Kasumi-1 (cell line): ENCODE data around the gene ACKR2.
"Not testable (repeated sequence)": the region's sequence is repeated elsewhere in the genome, so short reads cannot be mapped to it uniquely, and the experiment has no call there.

Source experiments
- DNase-seq, 2 experiments: peaks; one replicate each; lab custom pipeline; 2025; lab: John Stamatoyannopoulos, UW

The ACKR2 gene

DNA sequence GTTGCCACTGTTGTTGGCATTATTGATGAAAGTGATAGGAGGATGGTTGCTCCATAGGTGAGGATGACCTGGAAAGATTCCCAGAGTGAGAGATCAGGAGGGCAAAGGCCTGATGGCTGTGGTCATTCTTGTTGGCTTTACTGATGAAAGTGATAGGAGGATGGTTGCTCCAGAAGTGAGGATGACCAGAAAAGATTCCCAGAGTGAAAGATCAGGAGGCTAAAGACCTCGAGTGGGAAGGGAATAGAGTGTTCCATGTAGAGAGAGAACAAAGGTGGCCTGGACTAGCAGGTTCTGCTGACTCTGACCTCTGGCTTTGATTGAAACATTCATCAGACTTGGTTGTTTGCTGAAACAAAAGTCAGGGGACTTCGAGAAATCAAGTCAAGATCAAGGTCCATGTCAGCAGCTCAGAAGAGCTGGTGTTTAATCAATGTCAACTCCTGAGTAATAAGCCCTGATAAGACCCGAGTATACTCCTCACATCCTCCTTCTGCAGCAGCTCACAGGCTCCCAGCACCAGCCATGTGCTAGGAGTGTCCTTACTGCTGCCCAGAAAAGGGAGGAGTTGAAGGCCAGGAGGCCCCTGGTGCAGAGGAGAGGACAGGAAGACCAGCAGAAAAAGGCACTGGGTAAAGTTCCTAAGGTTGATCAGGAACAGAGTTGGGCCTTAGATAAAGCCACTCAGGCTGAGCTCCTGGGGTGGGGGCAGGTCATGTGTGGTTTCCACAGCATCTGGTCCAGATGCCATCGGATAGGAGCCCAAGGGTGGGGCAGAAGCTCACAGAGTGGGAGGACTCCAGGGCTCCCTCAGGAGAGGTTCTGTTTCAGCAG, 46.5 kb downstream of the ACKR2 start:
- DNase-seq: no peak

DNA sequence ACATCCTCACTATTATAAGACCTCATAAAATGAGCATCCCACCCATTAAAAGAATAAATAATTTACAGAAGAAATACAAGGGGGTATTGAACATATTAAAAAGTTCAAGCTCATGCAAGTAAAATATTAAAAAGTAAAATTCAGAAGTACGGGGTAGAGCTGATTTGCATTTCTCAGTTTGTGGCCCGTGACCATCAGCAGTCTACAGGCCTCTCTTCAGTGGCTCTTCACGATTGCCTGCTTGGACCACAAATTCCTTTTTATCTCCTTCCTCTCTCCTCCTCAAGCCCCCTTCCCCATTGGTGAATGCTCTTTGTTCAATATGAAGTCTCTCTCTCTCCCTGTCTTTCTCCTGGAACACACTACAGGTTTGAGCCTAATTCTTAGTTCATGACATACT, 47.3 kb downstream of the ACKR2 start:
- DNase-seq: no peak

DNA sequence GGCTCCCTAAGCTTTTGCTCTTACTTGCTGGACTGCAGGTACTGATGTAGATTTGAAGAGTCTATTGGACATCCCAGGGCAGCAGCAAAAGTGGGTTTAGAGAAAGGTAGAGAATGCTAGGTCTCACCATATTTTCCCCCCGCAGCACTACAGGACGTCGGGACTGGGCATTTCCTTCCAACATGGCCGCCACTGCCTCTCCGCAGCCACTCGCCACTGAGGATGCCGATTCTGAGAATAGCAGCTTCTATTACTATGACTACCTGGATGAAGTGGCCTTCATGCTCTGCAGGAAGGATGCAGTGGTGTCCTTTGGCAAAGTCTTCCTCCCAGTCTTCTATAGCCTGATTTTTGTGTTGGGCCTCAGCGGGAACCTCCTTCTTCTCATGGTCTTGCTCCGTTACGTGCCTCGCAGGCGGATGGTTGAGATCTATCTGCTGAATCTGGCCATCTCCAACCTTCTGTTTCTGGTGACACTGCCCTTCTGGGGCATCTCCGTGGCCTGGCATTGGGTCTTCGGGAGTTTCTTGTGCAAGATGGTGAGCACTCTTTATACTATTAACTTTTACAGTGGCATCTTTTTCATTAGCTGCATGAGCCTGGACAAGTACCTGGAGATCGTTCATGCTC, 55.2 kb downstream of the ACKR2 start:
- no peak for DNase-seq

DNA sequence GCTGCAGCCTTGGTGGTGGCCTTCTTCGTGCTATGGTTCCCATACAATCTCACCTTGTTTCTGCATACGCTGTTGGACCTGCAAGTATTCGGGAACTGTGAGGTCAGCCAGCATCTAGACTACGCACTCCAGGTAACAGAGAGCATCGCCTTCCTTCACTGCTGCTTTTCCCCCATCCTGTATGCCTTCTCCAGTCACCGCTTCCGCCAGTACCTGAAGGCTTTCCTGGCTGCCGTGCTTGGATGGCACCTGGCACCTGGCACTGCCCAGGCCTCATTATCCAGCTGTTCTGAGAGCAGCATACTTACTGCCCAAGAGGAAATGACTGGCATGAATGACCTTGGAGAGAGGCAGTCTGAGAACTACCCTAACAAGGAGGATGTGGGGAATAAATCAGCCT, 56.0 kb downstream of the ACKR2 start:
- DNase-seq: no peak

DNA sequence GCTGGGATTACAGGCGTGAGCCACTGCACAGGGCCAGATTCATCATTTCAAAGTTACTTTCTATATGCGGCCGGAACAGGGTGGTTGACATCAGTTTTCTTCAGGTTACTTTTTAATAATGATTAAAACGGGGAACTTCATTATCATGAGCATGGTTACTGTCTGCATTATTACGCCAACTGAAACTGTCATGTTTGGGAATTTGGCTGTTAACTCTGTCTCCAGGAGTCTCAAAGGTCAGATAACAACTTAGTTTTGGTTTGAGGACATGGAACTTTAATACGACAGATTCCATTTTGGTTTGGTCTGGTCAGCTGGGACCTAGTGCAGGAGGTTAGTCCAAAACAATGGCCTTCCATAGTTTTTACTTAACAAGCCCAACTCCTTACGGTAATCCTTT, 57.9 kb downstream of the ACKR2 start:
- DNase-seq: no peak

DNA sequence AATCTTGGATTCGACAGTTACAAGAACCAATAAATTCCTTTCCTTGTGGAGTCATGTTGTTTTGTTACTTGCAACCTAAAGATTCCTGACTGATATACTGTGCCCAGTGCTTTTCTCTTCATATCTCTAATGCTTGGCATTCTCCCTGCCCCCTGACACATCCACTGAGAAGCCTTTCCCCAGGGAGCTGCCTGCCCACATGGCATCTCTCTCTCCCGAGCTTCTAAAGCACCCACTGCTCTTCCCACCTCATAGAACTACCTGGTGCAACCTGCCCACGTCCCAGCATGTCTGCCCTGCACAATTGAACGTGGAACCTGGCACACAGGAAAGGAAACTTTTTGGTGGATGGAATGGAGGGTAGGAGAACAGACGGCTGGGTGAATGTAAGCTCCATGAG, 59.6 kb downstream of the ACKR2 start:
- no peak for DNase-seq

DNA sequence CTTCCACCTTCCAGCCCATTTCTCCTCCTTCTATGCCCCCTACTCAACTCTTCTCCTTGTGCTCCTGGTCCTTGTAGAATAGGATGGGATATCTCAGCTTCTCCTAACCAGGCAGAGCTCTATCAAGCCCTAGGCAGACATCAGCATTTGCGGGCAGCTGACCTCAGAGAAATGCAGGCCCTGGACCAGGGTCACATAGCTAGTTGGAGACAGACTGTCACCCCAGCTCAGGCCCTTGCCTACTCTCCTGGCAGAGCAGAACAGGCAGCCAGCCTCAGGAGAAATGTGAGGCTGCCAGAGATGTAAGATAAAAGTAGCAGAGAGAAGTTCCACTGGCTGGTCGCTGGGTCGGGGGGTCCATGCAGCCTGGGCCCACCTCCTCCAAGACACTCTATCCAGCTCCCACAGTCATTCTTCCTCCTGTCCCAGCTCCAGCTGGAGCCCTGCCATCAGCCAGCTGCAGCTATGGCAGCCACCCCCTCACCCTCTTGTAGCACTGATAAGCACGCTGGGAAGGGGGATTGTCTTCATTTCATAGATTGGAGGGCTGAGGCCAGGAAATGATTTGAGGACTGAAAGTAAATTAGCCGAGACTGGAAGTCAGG, 62.4 kb downstream of the ACKR2 start:
- no peak for DNase-seq

DNA sequence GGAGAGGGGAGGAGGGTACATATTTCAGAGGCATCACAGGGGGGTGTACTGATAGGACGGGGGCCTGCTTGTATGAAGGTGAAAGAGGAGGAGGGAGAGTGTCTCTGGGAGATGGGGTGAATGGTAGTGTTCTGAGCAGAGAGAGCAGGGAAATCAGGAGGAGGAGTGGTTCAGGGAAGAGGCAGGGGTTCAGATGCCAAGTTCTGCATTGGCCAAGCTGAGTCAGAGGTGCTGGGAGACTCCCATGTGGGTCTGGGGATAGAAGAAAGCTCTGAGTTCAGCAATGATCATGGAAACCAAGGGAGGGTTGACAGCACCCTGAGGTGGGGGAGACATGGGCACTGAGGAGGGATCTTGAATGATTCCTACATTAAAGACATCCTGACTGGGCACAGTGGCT, 63.5 kb downstream of the ACKR2 start:
- DNase-seq: no peak

DNA sequence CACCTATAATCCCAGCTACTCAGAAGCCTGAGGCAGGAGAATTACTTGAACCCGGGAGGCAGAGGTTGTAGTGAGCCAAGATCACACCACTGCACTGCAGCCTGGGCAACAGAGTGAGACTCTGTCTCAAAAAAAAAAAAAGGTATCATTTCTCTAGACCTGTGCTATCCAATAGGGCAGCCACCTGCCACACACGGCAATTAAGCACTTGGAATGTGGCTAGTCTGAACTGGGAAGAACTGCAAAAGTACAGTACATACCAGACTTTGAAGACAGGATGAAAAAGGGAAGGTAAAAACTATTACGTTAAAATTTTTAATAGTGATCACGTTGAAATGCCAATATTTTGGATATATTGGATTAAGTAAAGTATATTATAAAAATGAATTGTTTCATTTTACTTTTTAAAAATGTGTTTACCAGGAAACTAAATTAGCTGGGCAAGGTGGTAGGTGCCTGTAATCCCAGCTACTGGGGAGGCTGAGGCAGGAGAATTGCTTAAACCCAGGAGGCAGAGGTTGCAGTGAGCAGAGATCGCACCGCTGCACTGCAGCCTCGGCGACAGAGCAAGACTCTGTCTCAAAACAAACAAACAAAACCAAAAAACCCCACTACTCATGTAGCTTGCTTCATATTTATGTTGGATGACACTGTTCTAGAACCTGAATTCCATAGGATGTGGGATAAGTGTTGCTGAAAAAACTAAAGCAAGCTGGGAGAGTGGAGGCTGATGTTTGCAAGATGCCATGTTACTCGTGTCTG, 64.2 kb downstream of the ACKR2 start:
- no peak for DNase-seq

DNA sequence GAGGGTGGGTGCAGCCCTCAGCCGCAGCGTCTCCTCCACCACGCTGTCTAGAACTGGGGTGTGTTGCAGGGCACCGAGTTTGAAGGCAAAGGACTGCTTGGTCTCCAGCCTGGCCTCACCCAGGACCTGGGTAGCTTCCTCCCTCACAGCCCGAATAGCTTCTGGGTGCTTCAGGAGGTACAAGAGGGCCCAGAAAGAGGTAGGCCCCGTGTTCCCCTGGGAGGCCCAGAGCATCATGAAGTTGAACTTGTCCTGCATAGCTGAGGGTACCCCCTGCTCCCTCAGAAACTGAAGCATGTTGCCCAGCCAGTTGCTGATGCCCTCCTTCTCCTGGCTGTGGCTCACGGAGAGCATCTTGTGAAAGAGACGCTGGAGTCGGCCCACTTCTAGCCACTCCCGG, 65.5 kb downstream of the ACKR2 start:
- no peak for DNase-seq

DNA sequence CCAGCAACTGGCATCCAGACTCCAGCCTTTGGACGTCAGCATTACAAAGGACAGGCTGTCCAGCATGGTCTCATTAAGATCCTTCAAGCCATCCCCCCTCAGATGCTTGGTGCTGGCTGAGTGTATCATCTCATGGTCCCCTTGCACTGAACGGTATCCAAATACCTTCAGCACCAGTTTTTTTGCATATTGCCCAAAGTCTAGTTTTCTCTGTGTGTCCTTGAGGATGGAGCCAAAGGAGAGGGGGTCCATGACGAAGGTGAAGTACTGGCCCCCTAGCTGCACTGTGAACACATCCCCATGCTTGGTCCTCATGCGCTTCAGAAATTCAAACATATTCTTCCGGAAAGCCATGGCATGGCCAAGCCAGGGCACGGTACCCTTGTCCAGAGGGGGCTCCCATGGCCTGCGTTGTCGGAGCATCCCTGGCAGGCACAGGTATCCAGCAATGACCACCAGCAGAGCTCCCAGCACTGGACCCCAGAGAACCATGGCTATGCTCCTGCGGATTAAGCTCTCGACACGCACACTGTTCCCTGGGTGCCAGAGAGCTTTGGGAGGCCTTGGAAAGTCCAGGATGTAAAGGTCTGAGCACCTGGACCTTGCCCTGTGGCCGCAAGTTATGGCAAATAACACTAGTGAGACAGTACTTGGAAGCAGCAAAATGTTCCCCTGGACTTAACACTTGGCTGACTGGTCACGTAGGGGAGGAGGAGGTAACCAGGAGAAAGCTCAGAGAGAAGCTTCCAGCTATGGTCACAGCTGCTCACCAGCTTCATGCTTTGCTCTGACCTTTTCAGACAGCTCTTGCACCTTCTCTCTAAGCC, 66.3 kb downstream of the ACKR2 start, which contains the start of gene CYP8B1:
CYP8B1 (minus strand) TSS at position 555 of the 827 bp plus-strand sequence; CDS start at position 492, 63 bp downstream.
- no peak for DNase-seq

DNA sequence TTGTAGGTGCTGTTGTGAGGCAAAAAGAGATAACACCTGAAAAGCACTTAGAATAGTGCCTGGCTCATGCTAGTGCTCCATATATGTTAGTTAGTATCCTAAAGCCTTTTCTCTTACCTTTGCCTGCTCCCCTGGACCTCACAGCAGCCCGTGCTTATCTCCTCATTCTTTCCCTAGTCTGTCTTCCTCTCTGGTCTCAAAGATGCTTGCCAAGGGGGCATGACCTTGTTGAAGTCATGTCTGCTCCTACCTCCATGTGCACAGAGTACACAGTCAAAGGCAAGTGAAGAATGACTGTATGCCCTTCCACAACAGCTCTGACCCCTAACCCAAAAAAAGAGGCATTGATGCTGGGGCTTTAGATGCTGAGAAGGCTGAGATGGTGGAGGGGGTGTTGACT, 67.2 kb downstream of the ACKR2 start:
- no peak for DNase-seq

DNA sequence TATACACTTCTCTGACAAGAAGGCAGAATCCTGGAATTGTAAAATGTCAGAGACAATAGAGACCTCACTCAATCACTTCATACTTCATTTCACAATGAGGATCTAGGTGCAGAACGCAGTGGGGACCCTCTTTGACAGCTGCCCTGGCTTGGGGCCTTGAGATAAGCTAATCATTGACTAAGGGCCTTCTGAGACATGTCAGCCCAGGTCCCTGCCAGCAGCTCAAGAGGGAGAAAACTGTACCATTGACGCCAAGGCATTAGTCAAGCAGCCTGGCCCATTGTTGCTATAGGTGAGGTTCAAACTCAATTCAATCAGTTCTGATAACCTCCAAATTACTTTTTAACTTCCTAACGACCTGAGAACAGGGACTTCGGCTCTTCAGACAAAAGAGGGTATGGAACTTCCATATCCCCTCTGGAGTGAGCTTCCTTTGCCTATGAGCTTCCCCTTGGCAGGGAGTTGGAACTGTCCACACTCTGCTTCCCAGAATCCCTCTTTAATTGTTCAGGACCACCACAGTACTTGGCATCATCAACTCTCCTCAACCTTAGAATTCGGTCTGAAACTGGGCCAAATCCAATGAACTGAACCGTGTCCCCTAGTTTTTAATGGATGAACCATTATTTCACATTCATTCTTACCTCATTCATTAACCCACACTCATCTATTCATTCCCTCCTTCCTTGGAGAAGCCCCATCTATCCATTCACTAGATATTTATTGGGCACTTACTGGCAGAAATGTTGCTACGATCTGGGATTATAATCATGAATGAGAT, 67.9 kb downstream of the ACKR2 start:
- no peak for DNase-seq

DNA sequence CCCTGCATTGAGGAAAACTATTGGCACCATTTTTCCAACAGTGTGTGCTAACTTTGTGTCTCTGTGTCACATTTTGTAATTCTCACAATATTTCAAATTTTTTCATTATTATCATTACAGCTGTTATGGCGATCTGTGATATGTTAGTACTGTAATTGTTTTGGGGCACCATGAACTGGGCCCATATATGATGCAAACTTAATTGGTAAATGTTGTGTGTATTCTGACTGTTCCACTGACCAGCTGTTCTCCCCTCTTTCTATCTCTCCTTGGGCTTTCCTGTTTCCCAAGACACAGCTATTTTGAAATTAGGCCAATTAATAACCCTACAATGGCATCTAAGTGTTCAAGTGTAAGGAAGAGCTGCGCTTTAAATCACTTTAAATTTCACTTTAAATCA, 68.6 kb downstream of the ACKR2 start:
- no peak for DNase-seq

DNA sequence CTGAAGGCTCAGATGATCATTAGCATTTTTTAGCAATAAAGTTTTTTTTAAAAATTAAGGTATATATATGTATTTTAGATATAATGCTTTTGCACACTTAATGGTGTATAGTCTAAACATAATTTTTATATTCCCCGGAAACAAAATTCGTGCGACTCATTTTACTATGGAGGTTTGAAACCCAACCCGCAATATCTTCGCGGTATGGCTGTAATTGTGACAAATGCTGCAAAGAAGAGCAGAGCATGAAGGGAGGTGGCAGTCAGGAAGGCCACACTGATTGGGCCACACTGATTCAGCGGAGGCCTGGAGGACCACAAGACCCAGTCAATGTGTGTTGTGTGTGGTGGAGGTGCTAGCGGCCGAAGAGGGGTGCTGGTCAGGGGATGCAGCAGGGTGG, 70.9 kb downstream of the ACKR2 start:
- no peak for DNase-seq

DNA sequence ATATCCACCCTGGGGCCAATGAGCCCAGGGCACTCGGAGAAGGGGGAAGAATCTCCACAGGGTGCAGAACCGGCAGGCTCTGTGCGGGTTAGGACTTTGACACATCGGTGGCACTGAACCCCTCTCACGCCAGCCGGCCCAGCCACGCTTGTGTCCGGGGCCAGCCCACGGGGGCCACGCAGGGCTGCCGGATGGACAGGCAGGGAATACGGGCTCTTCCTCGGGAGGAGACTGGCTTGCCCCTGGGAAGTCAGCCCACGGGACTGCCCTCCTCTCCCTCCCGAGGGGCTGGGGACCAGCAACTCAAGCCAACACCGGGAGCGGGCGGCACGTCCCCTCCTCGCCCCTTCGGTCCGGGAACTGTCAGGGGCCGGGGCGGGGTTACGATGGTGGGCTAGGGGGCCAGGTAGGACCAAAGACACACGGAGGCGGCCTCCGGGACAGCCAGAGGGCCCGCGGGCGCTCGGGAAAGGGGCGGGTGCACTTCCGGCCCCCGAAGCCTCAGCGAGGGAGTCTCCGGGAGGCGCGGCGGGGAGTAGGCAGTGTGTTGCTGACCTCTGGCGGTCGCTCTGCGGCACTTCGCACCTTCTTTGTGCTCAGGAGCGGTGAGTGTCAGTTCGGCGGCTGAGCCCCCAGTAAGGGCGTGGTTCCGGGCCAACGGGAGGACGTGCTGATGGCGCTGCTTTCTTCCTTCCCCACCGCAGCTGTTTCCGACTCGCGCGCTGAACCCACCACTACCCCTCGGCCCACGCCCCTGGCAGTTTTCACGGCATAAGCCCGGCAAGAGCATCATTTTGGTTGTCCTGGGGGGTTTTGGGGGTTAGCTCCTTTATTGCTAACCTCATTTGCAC, 71.6 kb downstream of the ACKR2 start:
- peak; percentile 85 to 91 for DNase-seq

DNA sequence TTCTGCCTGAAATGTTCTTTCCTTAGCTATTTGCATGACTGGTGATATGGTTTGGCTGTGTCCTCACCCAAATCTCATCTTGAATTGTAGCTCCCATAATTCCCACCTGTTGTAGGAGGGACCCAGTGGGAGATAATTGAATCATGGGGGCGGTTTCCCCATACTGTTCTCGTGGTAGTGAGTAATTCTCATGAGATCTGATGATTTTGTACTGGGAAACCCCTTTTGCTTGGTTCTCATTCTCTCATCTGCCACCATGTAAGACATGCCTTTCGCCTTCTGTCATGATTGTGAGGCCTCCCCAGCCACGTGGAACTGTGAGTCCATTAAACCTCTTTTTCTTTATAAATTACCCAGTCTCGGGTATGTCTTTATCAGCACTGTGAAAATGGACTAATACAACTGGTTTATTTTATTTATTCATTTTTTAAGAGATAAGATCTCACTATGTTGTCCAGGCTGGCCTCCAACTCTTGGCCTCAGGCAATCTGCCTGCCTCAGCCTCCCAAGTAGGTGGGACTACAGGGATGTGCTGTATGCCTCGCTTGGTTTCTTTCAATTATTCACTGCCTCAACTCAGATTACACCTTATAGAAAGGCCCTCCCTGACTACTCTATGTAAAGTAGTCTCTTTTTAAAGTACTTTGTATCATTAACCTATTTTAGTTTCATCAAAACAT, 74.1 kb downstream of the ACKR2 start:
- DNase-seq: not testable (repeated sequence)

DNA sequence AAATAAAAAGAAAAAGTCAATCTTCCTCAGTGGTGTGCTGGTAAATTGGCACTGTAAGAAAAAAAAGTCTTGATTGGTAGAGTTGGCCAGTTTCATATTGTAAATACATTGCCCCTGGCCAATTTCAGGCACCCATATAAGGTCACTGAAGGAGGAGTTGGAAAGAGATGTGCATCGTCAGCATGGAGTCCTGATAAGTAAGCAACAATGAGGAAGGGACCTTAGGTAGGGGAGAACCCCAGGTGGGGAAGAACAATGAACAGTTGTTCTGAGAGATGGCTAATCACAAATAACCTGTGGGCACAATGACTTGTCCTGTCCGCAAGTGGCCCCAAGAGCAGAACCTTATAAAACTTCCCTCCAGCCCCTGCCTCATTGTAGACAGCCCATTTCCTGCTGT, 75.1 kb downstream of the ACKR2 start:
- DNase-seq: no peak

DNA sequence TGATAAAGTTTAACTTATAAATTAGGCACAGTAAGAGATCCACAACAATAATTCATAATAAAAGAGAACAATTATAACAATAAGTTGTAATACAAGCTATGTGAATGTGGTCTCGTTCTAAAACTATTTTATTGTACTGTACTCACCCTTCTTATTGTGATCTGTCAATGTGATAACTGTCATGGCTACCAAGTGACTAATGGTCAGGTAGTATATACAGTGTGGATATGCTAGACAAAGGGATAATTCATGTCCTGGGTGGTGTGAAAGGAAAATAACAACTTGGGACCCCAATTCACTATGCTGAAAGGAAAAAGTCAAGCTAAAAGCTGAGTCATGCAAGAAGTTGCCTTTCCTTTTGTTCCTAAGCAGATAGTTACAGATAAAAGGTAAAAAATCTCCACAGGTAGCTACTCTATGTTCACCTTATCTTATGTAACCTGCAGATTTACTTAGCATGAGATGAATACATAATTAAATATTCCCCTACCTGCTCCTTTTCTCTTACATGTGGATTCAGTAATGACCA, 77.1 kb downstream of the ACKR2 start:
- no peak for DNase-seq
